HEK293T (cell line): ENCODE data around the gene IPMK.

ENCODE experiments used
- ELF4 ChIP-seq: fragments of 450-650 bp; IDR thresholded peaks from 2 replicates; pipeline ENCODE4 v1.6.1; 2017; ENCODE audit warnings: antibody characterized with exemption
- FOXM1 ChIP-seq: fragments of 450-650 bp; IDR thresholded peaks from 2 replicates; pipeline ENCODE4 v1.6.1; 2017; ENCODE audit warnings: mild to moderate bottlenecking, borderline replicate concordance
- SP1 ChIP-seq: fragments of 450-650 bp; IDR thresholded peaks from 2 replicates; pipeline ENCODE4 v1.6.1; 2017

DNA sequence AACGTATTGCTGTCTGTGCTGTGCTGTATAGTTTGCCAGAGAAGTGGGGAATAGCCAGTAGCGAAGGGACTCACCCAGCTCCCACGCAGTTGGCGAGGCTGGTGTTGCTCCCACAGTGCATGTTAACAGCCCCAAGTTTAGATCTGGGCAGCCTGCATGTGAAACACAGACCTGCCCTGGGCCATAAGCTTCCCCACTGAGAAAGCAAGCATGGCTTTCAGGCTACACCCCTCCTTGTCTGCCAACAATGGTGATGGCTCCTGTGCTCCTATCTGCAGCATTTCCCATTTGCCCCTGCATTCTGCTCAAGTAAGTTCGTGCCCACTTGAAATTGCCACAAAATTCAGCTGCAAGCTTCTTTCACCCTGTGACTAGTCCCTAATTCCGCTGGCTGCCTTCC is 57.5 kb downstream of the IPMK start:
- TF ChIP-seq ELF4 (no peak), FOXM1 (no peak), SP1 (no peak)
